Measurements from ENCODE around the gene SLC35F6.

DNA sequence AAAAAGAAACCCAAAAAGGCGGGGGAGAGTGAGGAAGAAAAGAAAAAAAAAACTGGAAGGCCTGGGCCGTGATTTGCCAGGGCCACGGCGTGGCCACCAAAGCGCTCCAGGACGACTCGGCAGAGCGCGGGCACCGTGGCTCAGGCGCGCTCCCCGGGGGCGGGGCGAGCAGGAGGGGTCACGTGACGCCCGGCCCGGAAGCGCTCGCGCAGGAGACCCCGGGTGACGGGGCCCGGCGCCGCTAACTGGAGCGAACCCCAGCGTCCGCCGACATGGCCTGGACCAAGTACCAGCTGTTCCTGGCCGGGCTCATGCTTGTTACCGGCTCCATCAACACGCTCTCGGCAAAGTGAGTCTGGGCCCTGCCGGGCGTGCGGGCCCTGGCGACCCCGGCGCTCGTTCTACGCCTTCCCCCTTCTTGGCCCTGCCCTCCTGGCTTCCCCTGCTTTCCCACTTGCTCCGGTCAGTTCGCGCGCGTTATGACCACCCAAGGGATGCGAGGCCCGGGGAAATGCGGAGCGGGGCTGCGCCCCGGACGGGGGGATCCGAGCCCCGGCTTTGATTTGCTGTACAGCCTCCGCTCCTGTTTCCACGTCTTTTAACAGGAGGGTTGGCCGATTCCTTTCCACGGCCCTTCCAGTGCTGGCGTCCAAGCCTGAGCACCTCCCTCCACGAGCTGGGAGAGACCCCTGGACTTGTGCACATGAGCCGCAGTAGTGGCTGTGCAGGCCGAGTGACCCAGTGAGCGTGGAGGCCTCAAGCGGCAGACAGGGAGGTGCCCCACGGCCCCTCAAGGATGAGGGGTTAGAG is at the start of gene SLC35F6:
- TF ChIP-seq YY1 (IDR thresholded peaks at IDR 0.05; ENCODE audit: insufficient read depth, insufficient read length) (no peak), SUZ12 (IDR thresholded peaks at IDR 0.05; ENCODE audit: extremely low read depth, insufficient read depth, insufficient read length) (no peak), ZNF274 (IDR thresholded peaks at IDR 0.05; ENCODE audit: low read depth, low read length) (no peak)
